SJCRH30 (cell line): ENCODE measurements around the gene MATN1. TPM values are rescaled to one million over a fixed set of nuclear protein-coding genes. Genes with fewer than 3 reads are reported as not detected.
"Not testable (repeated sequence)": the region's sequence is repeated elsewhere in the genome, so short reads cannot be mapped to it uniquely, and the experiment has no call there.

Source experiments
- DNase-seq, 2 experiments: peaks; one replicate each; pipeline ENCODE4 v3.0.0-alpha.2; 2015 to 2020
- H3K27ac ChIP-seq: fragments of 250-450 bp; sonication (Bioruptor Pico); 2 replicates; pipeline ENCODE4 v1.5.1; 2020; ENCODE audit warnings: mild to moderate bottlenecking, moderate library complexity
- H3K27me3 ChIP-seq: fragments of 250-450 bp; sonication (Bioruptor Pico); 2 replicates; pipeline ENCODE4 v1.5.1; 2020; ENCODE audit warnings: mild to moderate bottlenecking, moderate library complexity
- H3K36me3 ChIP-seq: fragments of 250-450 bp; sonication (Bioruptor Pico); 2 replicates; pipeline ENCODE4 v1.5.1; 2020; ENCODE audit warnings: mild to moderate bottlenecking, moderate library complexity
- H3K4me1 ChIP-seq: fragments of 250-450 bp; sonication (Bioruptor Pico); 2 replicates; pipeline ENCODE4 v1.5.1; 2020; ENCODE audit warnings: mild to moderate bottlenecking, moderate library complexity
- H3K4me3 ChIP-seq: fragments of 250-450 bp; sonication (Bioruptor Pico); 2 replicates; pipeline ENCODE4 v1.5.1; 2020; ENCODE audit warnings: mild to moderate bottlenecking, moderate library complexity
- H3K9me3 ChIP-seq: fragments of 250-450 bp; sonication (Bioruptor Pico); replicated peaks from 2 replicates; pipeline ENCODE4 v1.5.1; 2020; ENCODE audit warnings: mild to moderate bottlenecking, moderate library complexity
- total RNA-seq: library from RNA; depleted of rRNA; stranded (reverse); fragments of >200 nt; shearing (Covaris generic); gene quantifications from 2 replicates; pipeline ENCODE4 v1.2.3, GENCODE V29; 2014

Gene MATN1
- total RNA-seq, 1 experiment from 2014 or later = 0.47 TPM

DNA sequence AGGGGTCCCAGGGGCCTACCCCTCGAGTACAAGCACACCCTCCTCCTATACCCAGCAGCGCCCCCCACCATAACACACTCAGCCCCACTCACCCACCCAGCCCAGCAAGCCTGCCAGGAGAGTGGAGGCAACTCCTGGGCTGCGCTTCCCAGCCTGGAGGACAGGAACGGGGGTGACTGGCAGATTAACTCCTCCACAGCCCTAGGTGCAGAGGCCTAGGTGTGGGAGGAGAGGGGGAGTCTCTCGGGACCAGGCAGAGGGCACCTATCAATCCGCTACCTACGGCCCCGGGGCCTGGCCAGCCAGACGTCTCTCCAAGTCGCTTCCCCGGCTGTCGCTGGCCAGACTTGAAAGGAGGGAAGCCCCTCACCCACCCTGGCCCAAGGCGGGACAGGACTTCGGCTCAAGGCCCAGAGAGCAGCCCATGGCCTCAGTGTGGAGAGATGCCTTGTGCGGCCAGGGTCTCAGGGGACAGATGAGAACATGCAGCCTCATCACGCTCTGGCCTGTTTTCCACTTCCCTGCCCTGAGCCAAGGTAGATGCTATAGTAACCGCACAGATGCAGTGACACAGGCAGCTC is 24.9 kb downstream of the MATN1 start:
- Histone ChIP-seq H3K27ac (no peak overlapping the region), H3K36me3 (no peaks in the 10 kb centered on the region), H3K9me3 (no peaks in the 10 kb centered on the region), H3K4me3 (no peak overlapping the region), H3K4me1 (peaks cover 22% of the 10 kb centered on the region), H3K27me3 (no peaks in the 10 kb centered on the region)
- peak; percentile 60 to 66 for DNase-seq

DNA sequence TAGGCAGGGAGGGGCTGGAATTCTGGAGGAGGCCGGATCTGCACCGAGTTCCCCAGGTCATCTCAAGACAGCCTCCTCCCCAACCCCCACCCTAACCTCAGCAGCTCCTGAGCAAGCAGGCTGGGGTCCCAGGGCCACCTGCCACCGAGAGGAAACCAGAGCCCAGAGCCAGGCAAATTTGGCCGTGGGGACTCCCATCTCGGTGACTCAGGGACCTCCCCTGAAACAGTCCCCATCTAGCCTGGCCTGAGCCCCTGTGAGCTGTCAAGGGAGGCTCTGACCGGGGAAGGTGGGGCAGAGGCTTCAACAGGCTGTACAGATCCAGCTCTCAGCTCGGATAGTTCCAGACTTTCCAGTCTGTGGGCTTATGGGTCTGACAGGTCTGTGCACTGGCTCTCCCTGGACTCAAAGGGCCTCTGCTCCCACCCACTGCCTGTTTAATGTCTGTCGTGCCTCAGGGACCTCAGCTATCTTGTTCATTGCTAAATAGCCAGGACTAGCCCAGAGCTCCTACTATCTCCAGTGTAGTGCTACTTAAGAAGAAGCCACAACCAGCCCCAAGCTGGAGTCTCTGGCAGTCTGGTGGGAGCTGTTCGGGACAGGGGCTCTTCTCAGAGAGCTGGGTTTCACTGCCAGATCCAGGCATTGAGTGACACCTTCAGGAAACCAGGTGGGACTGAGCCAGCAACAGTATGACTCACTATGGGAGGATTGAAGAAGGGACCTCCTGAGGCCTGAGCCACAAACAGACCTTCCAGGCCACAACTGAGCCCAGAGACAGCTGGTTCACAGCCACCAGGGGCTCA is 25.6 kb downstream of the MATN1 start:
- H3K4me3 ChIP-seq = no peak overlapping the region
- peak overlapping the region; percentile 4; the same call in 1 of the 2 replicates for H3K27ac ChIP-seq
- no peaks in the 10 kb centered on the region for H3K36me3 ChIP-seq
- DNase-seq = peak; percentile 67 to 76
- H3K4me1 ChIP-seq = peaks cover 22% of the 10 kb centered on the region
- H3K9me3 ChIP-seq = no peaks in the 10 kb centered on the region
- H3K27me3 ChIP-seq = no peaks in the 10 kb centered on the region

DNA sequence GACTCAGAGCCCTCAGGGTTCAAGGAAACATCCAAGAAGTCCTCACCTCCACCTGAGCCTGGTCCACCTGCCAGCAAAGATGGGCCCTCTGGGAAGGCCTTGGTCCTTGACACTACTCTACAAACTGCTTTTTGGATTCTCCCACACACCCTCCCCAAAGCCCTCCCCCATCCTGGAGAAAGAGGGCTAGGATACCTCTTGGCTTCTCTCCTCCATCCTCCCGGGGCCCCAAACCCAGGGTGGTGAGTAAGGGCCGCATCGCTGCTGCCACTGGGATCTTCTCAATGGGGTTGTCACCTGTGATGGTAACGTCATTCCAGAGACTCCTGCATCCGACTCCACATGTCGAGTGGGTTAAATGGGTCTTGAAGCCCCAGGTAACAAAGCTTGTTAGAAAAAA is 26.6 kb downstream of the MATN1 start:
- Histone ChIP-seq H3K27ac (no peak overlapping the region), H3K27me3 (no peaks in the 10 kb centered on the region), H3K9me3 (no peaks in the 10 kb centered on the region), H3K4me3 (no peak overlapping the region), H3K4me1 (peaks cover 22% of the 10 kb centered on the region), H3K36me3 (no peaks in the 10 kb centered on the region)
- no peak for DNase-seq

DNA sequence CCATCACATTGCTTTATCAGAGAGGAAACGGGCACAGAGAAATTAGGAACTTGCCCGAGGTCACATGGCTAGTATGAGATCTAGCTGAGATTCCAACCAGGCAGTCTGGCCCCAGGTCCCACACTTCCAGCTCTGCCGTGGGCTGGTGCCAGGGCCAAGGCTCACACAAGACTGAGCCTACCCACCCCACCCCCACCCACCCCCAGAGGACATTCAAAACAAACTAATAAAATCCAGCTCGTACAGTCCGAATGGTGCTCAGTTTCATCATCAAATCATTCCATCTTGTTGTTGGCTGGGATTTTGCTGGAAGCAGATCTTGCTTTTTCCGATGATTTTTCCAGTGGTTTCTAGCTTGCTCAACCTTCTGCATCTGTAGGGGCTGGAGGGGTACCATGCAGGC is 27.9 kb downstream of the MATN1 start:
- Histone ChIP-seq H3K27ac (no peak overlapping the region), H3K4me1 (peaks cover 23% of the 10 kb centered on the region)
- DNase-seq = no peak

DNA sequence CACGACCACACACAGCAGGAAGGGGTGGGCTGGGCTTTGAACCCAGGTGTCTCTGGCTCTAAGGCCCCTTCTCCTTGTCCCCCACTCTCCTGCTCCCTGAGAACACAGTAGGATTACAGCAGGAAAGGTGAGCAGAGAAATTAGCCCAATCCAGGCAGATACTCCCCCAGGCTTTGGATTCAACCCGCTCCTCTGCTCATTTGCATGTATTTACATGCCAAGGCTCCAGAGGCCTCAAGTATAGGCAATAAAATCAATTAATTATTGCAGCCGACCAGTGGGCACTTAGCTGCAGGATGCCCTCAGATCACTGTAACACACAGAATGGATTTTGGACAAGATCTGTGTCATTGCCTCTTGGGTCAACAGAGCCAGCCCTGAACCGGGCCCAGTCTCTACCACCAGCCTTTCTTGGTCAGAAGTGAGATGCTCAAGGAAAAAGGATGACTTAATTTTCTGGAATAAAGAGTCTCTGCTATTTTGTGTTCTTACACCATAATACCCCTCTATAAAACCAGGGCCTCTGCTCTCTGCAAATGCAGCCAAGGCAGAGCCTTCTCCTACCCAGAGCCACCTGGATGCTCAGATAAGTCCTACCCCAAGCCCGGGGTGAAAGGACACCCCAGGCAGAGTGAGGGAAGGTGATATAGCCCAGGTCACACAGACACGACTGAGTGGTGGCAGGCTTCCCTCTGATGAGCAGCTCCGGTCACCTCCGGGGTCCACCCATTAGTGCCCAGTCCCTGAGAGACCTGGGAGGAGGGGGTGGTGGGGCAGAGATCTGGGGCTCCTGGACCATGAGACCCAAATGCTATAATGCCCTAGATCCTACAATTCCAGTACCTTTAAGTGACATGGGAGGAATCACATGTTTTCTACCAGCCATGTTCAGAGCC is 28.9 kb downstream of the MATN1 start:
- H3K36me3 ChIP-seq = no peaks in the 10 kb centered on the region
- no peak overlapping the region for H3K27ac ChIP-seq
- no peaks in the 10 kb centered on the region for H3K9me3 ChIP-seq
- no peaks in the 10 kb centered on the region for H3K27me3 ChIP-seq
- no peak for DNase-seq
- H3K4me3 ChIP-seq = no peak overlapping the region
- peaks cover 32% of the 10 kb centered on the region for H3K4me1 ChIP-seq

More for the DNA sequence above, 27.9 kb downstream of the MATN1 start:
- Histone ChIP-seq H3K9me3 (no peaks in the 10 kb centered on the region), H3K4me3 (no peak overlapping the region), H3K27me3 (no peaks in the 10 kb centered on the region), H3K36me3 (no peaks in the 10 kb centered on the region)

DNA sequence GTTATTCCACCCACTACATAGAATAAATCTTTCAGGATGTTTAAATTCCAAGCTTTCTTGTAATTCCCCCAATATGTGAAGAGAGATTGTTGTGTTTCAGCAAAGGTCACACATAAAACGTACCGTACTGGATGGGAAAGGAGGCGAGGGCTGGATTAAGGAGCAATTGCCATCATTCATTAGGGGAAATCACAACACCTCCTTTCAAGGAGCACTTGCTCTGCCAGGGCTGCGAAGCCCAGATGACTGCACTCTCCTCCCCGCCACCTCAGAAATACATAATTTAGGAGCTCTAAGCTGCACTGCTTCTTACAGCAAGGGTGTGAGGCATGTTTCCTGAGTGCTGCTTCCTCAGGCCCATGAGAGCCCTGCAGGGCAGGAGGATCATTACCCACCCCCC is 29.6 kb downstream of the MATN1 start:
- Histone ChIP-seq H3K27ac (no peak overlapping the region), H3K4me1 (peaks cover 31% of the 10 kb centered on the region), H3K36me3 (no peaks in the 10 kb centered on the region), H3K4me3 (no peak overlapping the region), H3K27me3 (no peaks in the 10 kb centered on the region), H3K9me3 (no peaks in the 10 kb centered on the region)
- DNase-seq = no peak

DNA sequence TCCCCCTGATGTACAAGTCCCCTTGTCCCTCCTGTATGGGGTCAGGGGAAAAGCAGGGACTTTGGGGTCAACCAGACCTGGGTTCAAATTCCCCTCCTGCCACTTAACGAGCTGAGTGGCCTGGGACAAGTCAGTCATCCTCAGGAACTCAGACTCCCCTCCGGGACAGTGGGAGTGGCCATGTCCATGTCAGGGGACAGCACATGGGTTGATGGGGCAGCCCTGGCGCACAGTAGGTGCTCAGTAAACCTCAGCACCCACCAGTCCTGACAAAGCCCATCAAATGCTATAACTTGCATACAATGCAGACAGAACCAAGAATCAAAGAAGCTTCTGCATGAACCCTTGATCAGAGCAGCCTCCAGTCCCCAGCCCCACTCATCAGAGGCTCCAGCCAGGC is 30.0 kb downstream of the MATN1 start:
- no peak overlapping the region for H3K4me3 ChIP-seq
- peaks cover 26% of the 10 kb centered on the region for H3K4me1 ChIP-seq
- DNase-seq = no peak
- no peak overlapping the region for H3K27ac ChIP-seq
- H3K36me3 ChIP-seq = no peaks in the 10 kb centered on the region
- no peaks in the 10 kb centered on the region for H3K27me3 ChIP-seq
- no peaks in the 10 kb centered on the region for H3K9me3 ChIP-seq

DNA sequence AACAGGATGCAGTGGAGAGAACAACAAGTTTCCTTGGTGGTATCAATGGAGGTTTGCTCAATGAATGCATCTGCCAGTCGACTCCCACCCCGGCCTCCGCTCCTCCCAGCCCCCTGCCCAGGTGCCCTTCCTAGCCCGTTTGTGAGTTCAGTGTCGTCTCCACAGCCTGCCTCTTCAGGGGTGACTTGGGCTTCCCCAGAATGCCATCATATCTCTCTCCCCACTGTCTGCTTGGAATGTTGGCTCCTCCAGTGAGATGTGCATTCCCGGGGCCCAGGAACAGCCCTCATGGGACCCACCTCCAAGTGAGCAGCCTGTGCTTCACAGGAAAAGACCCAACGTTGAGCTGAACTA is 30.5 kb downstream of the MATN1 start:
- Histone ChIP-seq H3K27me3 (no peaks in the 10 kb centered on the region), H3K4me1 (peaks cover 22% of the 10 kb centered on the region), H3K27ac (no peak overlapping the region), H3K4me3 (no peak overlapping the region), H3K36me3 (no peaks in the 10 kb centered on the region), H3K9me3 (no peaks in the 10 kb centered on the region)
- DNase-seq = no peak

DNA sequence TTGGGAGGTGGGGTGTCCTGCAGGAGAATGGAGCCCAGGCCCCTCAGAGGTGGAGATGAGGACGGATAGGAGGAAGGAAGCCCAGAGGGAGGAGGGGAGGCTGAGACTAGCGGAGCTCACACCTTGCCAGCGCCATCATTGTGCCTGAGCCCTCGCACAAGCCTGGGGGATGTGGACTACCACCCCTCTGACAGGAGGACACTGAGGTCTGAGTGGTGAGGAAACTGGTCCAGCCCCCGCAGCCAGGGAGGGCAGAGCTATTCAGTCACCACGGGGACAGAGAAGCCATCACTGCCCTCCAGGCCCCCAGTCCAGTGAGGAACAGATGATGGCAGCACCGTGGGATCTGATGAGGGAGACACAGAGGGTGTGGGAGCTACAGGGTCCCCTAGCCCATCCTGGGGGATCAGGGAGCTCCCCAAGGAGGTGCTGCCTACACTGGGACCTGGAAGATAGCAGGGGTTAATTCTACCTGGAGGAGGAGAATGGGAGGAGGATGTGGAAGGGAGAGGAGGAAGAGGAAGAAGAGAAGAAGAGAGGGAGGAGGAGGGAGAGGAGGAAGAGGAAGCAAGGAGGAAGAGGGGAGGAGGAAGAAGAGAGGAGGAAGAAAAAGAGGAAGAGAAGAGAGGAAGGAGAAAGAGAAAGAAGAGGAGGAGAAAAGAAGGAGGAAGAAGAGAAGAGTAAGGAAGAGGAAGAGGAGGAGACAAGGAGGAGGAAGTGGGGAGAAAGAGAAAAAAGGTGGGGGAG is 31.0 kb downstream of the MATN1 start:
- Histone ChIP-seq H3K4me1 (peaks cover 16% of the 10 kb centered on the region), H3K9me3 (no peaks in the 10 kb centered on the region), H3K27me3 (no peaks in the 10 kb centered on the region), H3K27ac (no peak overlapping the region), H3K36me3 (no peaks in the 10 kb centered on the region), H3K4me3 (no peak overlapping the region)
- no peak for DNase-seq

DNA sequence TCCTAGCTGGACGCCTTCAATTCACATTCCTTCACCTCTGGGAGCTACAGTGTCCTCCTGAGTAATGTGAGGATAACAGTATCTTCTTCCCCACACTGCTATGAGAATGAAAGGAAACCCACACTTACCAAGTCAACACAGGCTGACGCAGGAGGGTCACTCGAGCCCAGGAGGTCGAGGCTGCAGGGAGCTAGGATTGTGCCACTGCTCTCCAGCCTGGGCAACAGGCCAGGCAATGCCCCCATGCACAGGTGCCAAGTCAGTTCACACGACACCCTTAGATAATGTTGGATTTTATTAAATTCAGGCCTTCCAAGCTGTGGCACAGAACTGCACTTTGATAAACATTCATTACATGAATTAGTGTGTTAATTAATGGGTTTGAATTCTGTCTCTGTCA is 31.9 kb downstream of the MATN1 start:
- no peak for DNase-seq
- no peak overlapping the region for H3K4me3 ChIP-seq
- H3K4me1 ChIP-seq = peaks cover 9% of the 10 kb centered on the region; the same call in 1 of the 2 replicates
- H3K9me3 ChIP-seq = no peaks in the 10 kb centered on the region
- no peaks in the 10 kb centered on the region for H3K36me3 ChIP-seq
- no peak overlapping the region for H3K27ac ChIP-seq
- no peaks in the 10 kb centered on the region for H3K27me3 ChIP-seq

DNA sequence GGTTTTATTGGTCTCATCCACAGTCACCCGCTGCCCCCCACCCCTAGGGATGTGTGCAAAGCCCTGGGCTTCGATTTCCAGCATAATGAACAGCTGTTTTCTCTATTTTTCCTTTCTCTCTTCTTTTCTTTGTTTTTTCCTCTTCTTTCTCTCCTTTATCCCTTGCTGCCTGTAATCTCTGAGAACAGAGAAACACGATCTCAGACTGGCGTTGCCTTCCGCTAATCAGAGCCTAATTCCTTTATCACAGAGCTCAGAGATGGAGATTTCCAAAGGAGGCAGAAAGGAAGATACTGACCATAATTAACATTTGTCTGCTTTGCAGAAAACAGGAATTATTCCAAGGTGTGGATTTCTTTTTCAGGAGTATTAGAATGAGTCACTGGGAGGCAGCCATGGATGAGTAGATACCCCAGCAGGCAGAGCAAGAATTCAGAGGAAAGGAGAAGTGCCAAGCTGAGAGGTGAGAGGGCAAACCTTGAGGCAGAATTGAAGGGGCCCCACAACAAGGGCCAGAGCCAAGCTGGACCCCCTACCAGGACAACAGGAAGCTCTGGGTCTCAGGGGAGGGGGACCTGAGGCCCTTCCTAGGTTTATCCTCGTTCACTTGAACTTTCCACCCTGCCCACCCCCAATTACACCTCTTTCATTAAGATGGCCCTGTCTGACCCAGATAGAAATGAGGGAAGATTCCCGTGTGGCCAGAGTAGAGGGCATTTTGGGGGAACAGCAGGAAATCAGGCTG is 33.3 kb downstream of the MATN1 start:
- peaks cover 9% of the 10 kb centered on the region; the same call in 1 of the 2 replicates for H3K4me1 ChIP-seq
- no peaks in the 10 kb centered on the region for H3K27me3 ChIP-seq
- no peak for DNase-seq
- H3K36me3 ChIP-seq = no peaks in the 10 kb centered on the region
- no peak overlapping the region for H3K4me3 ChIP-seq
- H3K27ac ChIP-seq = no peak overlapping the region
- H3K9me3 ChIP-seq = no peaks in the 10 kb centered on the region

DNA sequence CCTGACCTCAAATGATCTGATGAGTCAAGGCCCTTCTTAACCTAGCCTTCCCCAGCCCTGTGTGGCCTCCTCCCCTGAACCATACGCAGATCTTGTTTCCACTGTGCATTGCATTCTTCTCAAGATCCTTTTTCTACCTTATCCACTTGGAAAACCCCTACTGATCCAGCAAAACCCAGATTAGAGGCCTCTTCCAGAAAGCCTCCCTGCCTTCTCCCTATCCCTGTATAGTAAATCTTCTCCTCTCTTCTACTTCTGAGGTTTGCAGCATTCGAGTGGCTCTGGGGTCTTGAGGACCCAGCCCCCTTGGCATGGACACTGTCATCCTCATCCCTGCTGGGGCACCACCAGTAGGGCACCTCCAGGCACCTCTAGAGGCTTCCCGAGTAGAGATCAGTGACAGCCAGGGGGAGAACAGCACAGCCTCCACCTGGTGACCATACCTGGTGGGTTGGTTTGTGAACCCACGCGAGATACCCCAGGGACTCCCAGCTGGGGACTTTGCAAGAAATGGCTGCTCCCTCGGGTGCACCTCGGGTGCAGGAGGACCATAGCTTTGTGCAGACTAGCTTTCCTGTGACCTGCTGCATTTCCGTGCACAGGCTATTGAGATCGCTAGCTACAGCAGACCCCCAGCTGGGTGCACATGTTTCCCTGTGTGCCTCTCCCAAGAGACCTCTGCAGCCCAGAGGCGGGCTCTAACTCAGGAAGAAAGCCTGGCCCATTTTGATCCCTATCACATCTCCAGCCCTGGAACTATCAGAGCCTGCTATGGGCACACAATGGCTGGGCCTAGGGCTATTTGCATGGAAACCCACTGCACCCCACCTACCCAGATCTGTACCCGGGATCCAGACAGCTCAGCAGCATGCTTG is 34.2 kb downstream of the MATN1 start:
- no peaks in the 10 kb centered on the region for H3K27me3 ChIP-seq

DNA sequence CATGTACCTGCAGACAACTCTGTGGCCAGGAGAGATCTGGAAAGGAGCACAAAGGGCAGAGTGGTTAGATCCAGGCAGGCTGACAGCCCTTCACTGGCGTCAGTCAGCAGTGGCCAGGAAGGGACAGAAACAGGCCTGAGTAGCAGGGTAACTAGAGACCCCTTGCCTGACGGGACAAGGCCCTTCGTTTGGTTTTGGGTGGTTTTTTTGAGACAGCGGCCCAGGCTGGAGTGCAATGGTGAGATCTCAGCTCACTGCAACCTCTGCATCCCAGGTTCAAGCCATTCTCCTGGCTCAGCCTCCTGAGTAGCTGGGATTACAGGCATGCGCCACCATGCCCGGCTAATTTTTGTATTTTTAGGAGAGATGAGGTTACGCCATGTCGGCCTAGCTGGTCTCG is 34.9 kb downstream of the MATN1 start:
- not testable (repeated sequence) for H3K36me3 ChIP-seq, DNase-seq, H3K9me3 ChIP-seq, H3K27me3 ChIP-seq, H3K27ac ChIP-seq, H3K4me3 ChIP-seq, H3K4me1 ChIP-seq

More for the DNA sequence above, 34.2 kb downstream of the MATN1 start:
- Histone ChIP-seq H3K4me1 (peaks cover 9% of the 10 kb centered on the region; the same call in 1 of the 2 replicates), H3K36me3 (no peaks in the 10 kb centered on the region), H3K4me3 (no peak overlapping the region), H3K9me3 (no peaks in the 10 kb centered on the region), H3K27ac (no peak overlapping the region)
- no peak for DNase-seq
